Left ventricle myocardium inferior (tissue), 1 donor: Measurements from ENCODE around the gene ZDHHC14. TPM values are rescaled to one million over a fixed set of nuclear protein-coding genes. Genes with fewer than 3 reads are reported as not detected.

Experiments used
- DNase-seq: peaks from one replicate; pipeline ENCODE4 v3.0.0-alpha.2; 2020
- H3K27ac ChIP-seq: fragments of 200-600 bp; replicated peaks from 2 replicates; pipeline ENCODE4 v1.8.0; 2021
- H3K27me3 ChIP-seq: fragments of 200-600 bp; 2 replicates; pipeline ENCODE4 v1.8.0; 2021; ENCODE audit warnings: low read depth
- H3K36me3 ChIP-seq: fragments of 200-600 bp; 2 replicates; pipeline ENCODE4 v1.8.0; 2021
- H3K4me1 ChIP-seq: fragments of 200-600 bp; 2 replicates; pipeline ENCODE4 v1.8.0; 2021
- H3K4me3 ChIP-seq: fragments of 200-600 bp; 2 replicates; pipeline ENCODE4 v1.8.0; 2021; ENCODE audit warnings: mild to moderate bottlenecking, moderate library complexity
- H3K9me3 ChIP-seq: fragments of 200-600 bp; replicated peaks from 2 replicates; pipeline ENCODE4 v1.8.0; 2021
- CTCF ChIP-seq: fragments of 200-600 bp; IDR thresholded peaks from 2 replicates; pipeline ENCODE4 v1.8.0; 2021; ENCODE audit warnings: antibody characterized with exemption, mild to moderate bottlenecking, borderline replicate concordance
- intact Hi-C: fragments of 100-400 bp; cut with micrococcal nuclease; formaldehyde crosslinking; loops from one replicate; pipeline ENCODE4 v1.11.0; 2022
- total RNA-seq: library from RNA; stranded (reverse); fragmentation: NEBNext Ultra II Directional; extraction: Animal tissue kit (Norgen Biotek cat#: 25700); gene quantifications from one replicate; pipeline ENCODE4 v1.2.1, GENCODE V29; 2021
- donor health status: DM: no; HTN: yes; CAD: no; lungs with severe emphysema.

Gene ZDHHC14
- total RNA-seq, 1 donor from 2014 or later = 10.0 TPM

- Histone ChIP-seq H3K27me3 (no peaks in the 10 kb centered on the region), H3K4me1 (peaks cover 48% of the 10 kb centered on the region), H3K9me3 (no peaks in the 10 kb centered on the region), H3K27ac (peak overlapping the region; percentile 14), H3K4me3 (no peak overlapping the region), H3K36me3 (no peaks in the 10 kb centered on the region)
- no peak for DNase-seq
- intact Hi-C loops = no loop called here
- TF ChIP-seq CTCF = no peak
Measured at GRCh38 chr6:157535340-157536222, 154.6 kb downstream of the ZDHHC14 start.

GRCh38 chr6:157536223-157536545 lies 155.2 kb downstream of the ZDHHC14 start:
- intact Hi-C loops = no loop called here
- no peaks in the 10 kb centered on the region for H3K9me3 ChIP-seq
- no peak overlapping the region for H3K4me3 ChIP-seq
- DNase-seq = no peak
- no peak for TF ChIP-seq CTCF
- no peaks in the 10 kb centered on the region for H3K36me3 ChIP-seq
- no peaks in the 10 kb centered on the region for H3K27me3 ChIP-seq
- peak overlapping the region; percentile 14 for H3K27ac ChIP-seq
- peaks cover 51% of the 10 kb centered on the region for H3K4me1 ChIP-seq

GRCh38 chr6:157537556-157537955 lies 156.6 kb downstream of the ZDHHC14 start:
- no peak for DNase-seq
- H3K27me3 ChIP-seq = no peaks in the 10 kb centered on the region
- intact Hi-C loops = no loop called here
- H3K4me3 ChIP-seq = no peak overlapping the region
- H3K36me3 ChIP-seq = no peaks in the 10 kb centered on the region
- peaks cover 61% of the 10 kb centered on the region for H3K4me1 ChIP-seq
- TF ChIP-seq CTCF = no peak
- H3K9me3 ChIP-seq = no peaks in the 10 kb centered on the region
- H3K27ac ChIP-seq = no peak overlapping the region

GRCh38 chr6:157538168-157538567 lies 157.2 kb downstream of the ZDHHC14 start:
- DNase-seq = no peak
- Histone ChIP-seq H3K4me3 (no peak overlapping the region), H3K27ac (no peak overlapping the region), H3K27me3 (no peaks in the 10 kb centered on the region), H3K9me3 (no peaks in the 10 kb centered on the region), H3K36me3 (no peaks in the 10 kb centered on the region), H3K4me1 (peaks cover 61% of the 10 kb centered on the region)
- TF ChIP-seq CTCF = no peak
- intact Hi-C loops = no loop called here

GRCh38 chr6:157538698-157539097 lies 157.7 kb downstream of the ZDHHC14 start:
- intact Hi-C loops = no loop called here
- no peak for TF ChIP-seq CTCF

More at GRCh38 chr6:157538698-157539097, 157.7 kb downstream of the ZDHHC14 start:
- H3K9me3 ChIP-seq = no peaks in the 10 kb centered on the region
- H3K4me1 ChIP-seq = peaks cover 57% of the 10 kb centered on the region
- H3K4me3 ChIP-seq = no peak overlapping the region
- H3K36me3 ChIP-seq = peaks cover 5% of the 10 kb centered on the region
- H3K27ac ChIP-seq = no peak overlapping the region
- H3K27me3 ChIP-seq = no peaks in the 10 kb centered on the region
- DNase-seq = no peak
